PFSK-1 (cell line): ENCODE results near the gene CROCC2.

Experiments used
- REST ChIP-seq, 2 experiments: IDR thresholded peaks; 2 replicates each; pipeline versions ENCODE4 v1.6.1 to v1.8.0; 2011 to 2012; ENCODE audit warnings: low read depth in 2 of 2, low read length in 2 of 2, control low read depth in 1 of 2, inconsistent platforms in 1 of 2, mild to moderate bottlenecking in 1 of 2, moderate library complexity in 1 of 2; ENCODE audit not compliant: insufficient read depth in 1 of 2
- SIN3A ChIP-seq: IDR thresholded peaks from 2 replicates; pipeline ENCODE4 v1.6.1; 2012; ENCODE audit warnings: mild to moderate bottlenecking, low read length, moderate library complexity, borderline replicate concordance; ENCODE audit not compliant: insufficient read depth
- TAF1 ChIP-seq: IDR thresholded peaks from 2 replicates; pipeline ENCODE4 v1.6.1; 2012; ENCODE audit warnings: low read length, control low read depth, borderline replicate concordance; ENCODE audit not compliant: insufficient read depth

GRCh38 chr2:240956171-240956934 is 50.2 kb downstream of the CROCC2 start:
- TF ChIP-seq SIN3A (no peak), TAF1 (no peak), REST (IDR thresholded peaks at IDR 0.05; ENCODE audit: insufficient read depth in 1 of 2, low read depth in 2 of 2, low read length in 2 of 2) (no peak)
